HG03565 (cell line): ENCODE data around the gene DNAAF3.

Source experiments
- ATAC-seq: cut with Tn5 transposase; IDR thresholded peaks from one replicate; pipeline ENCODE4 v1.9.1; 2021; ENCODE audit warnings: mild to moderate bottlenecking, moderate library complexity; ENCODE audit not compliant: unreplicated experiment

DNAAF3 gene

GRCh38 chr19:55116859-55117662 lies 49.4 kb downstream of the DNAAF3 start, which contains the start of gene PPP1R12C:
TSS of gene PPP1R12C (minus strand) at chr19:55117637. CDS start at chr19:55117543, 94 bp downstream.
- ATAC-seq = peak; percentile 1

GRCh38 chr19:55116232-55116858 lies 50.1 kb downstream of the DNAAF3 start:
- ATAC-seq = no peak

- no peak for ATAC-seq
Measured at GRCh38 chr19:55115446-55116065, 50.9 kb downstream of the DNAAF3 start.

DNA sequence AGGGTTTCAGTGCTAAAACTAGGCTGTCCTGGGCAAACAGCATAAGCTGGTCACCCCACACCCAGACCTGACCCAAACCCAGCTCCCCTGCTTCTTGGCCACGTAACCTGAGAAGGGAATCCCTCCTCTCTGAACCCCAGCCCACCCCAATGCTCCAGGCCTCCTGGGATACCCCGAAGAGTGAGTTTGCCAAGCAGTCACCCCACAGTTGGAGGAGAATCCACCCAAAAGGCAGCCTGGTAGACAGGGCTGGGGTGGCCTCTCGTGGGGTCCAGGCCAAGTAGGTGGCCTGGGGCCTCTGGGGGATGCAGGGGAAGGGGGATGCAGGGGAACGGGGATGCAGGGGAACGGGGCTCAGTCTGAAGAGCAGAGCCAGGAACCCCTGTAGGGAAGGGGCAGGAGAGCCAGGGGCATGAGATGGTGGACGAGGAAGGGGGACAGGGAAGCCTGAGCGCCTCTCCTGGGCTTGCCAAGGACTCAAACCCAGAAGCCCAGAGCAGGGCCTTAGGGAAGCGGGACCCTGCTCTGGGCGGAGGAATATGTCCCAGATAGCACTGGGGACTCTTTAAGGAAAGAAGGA lies 51.8 kb downstream of the DNAAF3 start:
- ATAC-seq = no peak

GRCh38 chr19:55113570-55114039 lies 52.8 kb downstream of the DNAAF3 start:
- ATAC-seq = no peak

- no peak for ATAC-seq
Measured at GRCh38 chr19:55112777-55113569, 53.4 kb downstream of the DNAAF3 start.

- no peak for ATAC-seq
Measured at GRCh38 chr19:55112246-55112776, 54.1 kb downstream of the DNAAF3 start.

GRCh38 chr19:55111238-55111831 lies 55.1 kb downstream of the DNAAF3 start:
- no peak for ATAC-seq

DNA sequence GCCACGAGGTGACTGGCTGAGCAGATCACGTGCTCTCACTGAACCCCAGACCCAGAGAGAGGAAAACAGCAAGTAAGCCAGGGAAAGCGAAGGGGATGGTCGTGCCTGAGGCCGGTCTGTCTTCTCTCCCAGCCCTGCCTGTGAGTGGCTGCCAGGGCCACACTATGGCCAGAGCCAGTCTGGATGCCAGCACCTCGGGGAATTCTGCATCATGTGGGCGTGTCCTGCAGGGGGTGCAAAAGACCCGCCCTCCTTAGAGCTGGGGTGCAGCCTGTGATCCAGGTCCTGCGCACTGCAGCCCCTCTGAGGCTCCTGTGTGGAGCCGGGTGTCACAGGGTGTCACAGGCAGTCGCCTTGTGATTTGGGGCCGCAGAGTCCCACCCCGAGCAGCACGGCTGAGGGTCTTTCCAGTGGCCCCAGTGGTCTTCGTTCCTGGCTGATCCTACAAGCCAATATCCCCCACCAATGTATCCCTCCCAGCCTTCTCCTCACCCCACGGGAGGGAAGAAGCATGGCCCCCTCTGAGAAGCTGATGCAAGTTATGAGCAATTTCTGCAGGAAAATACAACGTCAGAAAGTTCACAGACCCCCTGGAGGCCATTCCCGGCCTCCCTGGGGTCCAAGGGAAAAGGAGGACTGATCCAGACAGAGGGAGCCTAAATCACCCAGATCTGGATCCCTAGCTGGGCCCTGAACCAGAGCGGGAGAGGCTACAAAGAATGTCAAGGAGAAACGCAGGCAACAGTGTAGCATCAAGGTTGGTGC lies 56.7 kb downstream of the DNAAF3 start:
- ATAC-seq = no peak
